HEK293 (cell line): ENCODE data around the gene EN1.

Source experiments
- CTCF ChIA-PET: fragments of 350-600 bp; formaldehyde crosslinking; extraction: SDS; loops from one replicate; lab custom pipeline; 2021; ENCODE audit warnings: antibody characterized with exemption; lab: Yijun Ruan, JAX
- POLR2A ChIA-PET: fragments of 300-600 bp; formaldehyde crosslinking; extraction: SDS; loops from one replicate; lab custom pipeline; 2020; ENCODE audit warnings: antibody characterized with exemption, inconsistent platforms; lab: Yijun Ruan, JAX
- H3K27ac ChIP-seq: fragments of 200-500 bp; sonication (Bioruptor generic); 2 replicates; pipeline ENCODE4 v1.5.1; 2014; ENCODE audit warnings: low read depth, low read length, control low read depth, inconsistent platforms; ENCODE audit errors: extremely low read depth
- H3K36me3 ChIP-seq, 2 experiments: fragments of 200-500 bp in 1 of 2; sonication (Bioruptor generic) in 1 of 2; 1 replicate in 1 of 2; 2 replicates in 1 of 2; pipeline ENCODE4 v1.5.1; 2014 to 2017; ENCODE audit warnings: inconsistent platforms in 2 of 2, low read length in 2 of 2; ENCODE audit not compliant: control insufficient read depth in 2 of 2, insufficient read depth in 1 of 2
- H3K4me1 ChIP-seq: fragments of 200-500 bp; sonication (Bioruptor generic); 2 replicates; pipeline ENCODE4 v1.5.1; 2014; ENCODE audit warnings: mild to moderate bottlenecking, low read length, inconsistent platforms; ENCODE audit not compliant: control insufficient read depth, insufficient read depth
- H3K4me3 ChIP-seq: 2 replicates; pipeline ENCODE4 v1.5.1; 2011; ENCODE audit warnings: low read depth, mild to moderate bottlenecking, control low read depth, low read length, moderate library complexity
- H3K9me3 ChIP-seq: fragments of 200-500 bp; sonication (Bioruptor generic); 2 replicates; pipeline ENCODE4 v1.5.1; 2014; ENCODE audit warnings: low read depth, low read length, inconsistent platforms; ENCODE audit not compliant: control insufficient read depth, insufficient read depth
- HOXA7 ChIP-seq: sonication (generic); formaldehyde crosslinking; IDR thresholded peaks from 2 replicates; pipeline ENCODE4 v1.8.1; 2022; ENCODE audit warnings: missing genetic modification reagents, borderline replicate concordance
- IKZF3 ChIP-seq: fragments of 450-650 bp; IDR thresholded peaks from 2 replicates; pipeline ENCODE4 v1.5.0; 2018; ENCODE audit warnings: missing biosample characterization, mild to moderate bottlenecking, missing genetic modification characterization, moderate library complexity
- KLF8 ChIP-seq: fragments of 450-650 bp; formaldehyde crosslinking; IDR thresholded peaks from 2 replicates; pipeline ENCODE4 v1.5.1; 2016; ENCODE audit warnings: missing biosample characterization, missing genetic modification characterization
- SCRT2 ChIP-seq: fragments of 450-650 bp; formaldehyde crosslinking; IDR thresholded peaks from 2 replicates; pipeline ENCODE4 v1.5.1; 2016; ENCODE audit warnings: missing biosample characterization, missing genetic modification characterization
- YY2 ChIP-seq: fragments of 450-650 bp; formaldehyde crosslinking; IDR thresholded peaks from 2 replicates; pipeline ENCODE4 v1.5.1; 2016; ENCODE audit warnings: missing biosample characterization, missing genetic modification characterization
- ZFHX2 ChIP-seq: fragments of 450-650 bp; formaldehyde crosslinking; conservative IDR thresholded peaks from 2 replicates; pipeline ENCODE4 v1.5.1; 2016; ENCODE audit warnings: missing biosample characterization, missing genetic modification characterization
- ZNF132 ChIP-seq: fragments of 450-650 bp; formaldehyde crosslinking; IDR thresholded peaks from 2 replicates; pipeline ENCODE4 v1.5.1; 2017; ENCODE audit warnings: missing biosample characterization, missing genetic modification characterization, borderline replicate concordance
- ZNF138 ChIP-seq: fragments of 450-650 bp; formaldehyde crosslinking; IDR thresholded peaks from 2 replicates; pipeline ENCODE4 v1.5.1; 2016; ENCODE audit warnings: missing biosample characterization, missing genetic modification characterization, borderline replicate concordance
- ZNF221 ChIP-seq: fragments of 450-650 bp; formaldehyde crosslinking; IDR thresholded peaks from 2 replicates; pipeline ENCODE4 v1.5.1; 2017; ENCODE audit warnings: missing biosample characterization, missing genetic modification characterization, borderline replicate concordance
- ZNF239 ChIP-seq: fragments of 450-650 bp; formaldehyde crosslinking; IDR thresholded peaks from 2 replicates; pipeline ENCODE4 v1.5.1; 2016; ENCODE audit warnings: missing biosample characterization, missing genetic modification characterization
- ZNF302 ChIP-seq: fragments of 450-650 bp; formaldehyde crosslinking; IDR thresholded peaks from 2 replicates; pipeline ENCODE4 v1.5.1; 2016; ENCODE audit warnings: missing biosample characterization, missing genetic modification characterization, low read depth
- ZNF350 ChIP-seq: fragments of 450-650 bp; formaldehyde crosslinking; IDR thresholded peaks from 2 replicates; pipeline ENCODE4 v1.5.0; 2017; ENCODE audit warnings: missing biosample characterization, mild to moderate bottlenecking, missing genetic modification characterization
- ZNF366 ChIP-seq: fragments of 450-650 bp; formaldehyde crosslinking; conservative IDR thresholded peaks from 2 replicates; pipeline ENCODE4 v1.5.1; 2016; ENCODE audit warnings: missing biosample characterization, missing genetic modification characterization
- ZNF426 ChIP-seq: fragments of 450-650 bp; formaldehyde crosslinking; IDR thresholded peaks from 2 replicates; pipeline ENCODE4 v1.5.1; 2017; ENCODE audit warnings: missing biosample characterization, missing genetic modification characterization, mild to moderate bottlenecking, inconsistent platforms, moderate library complexity
- ZNF544 ChIP-seq: fragments of 450-650 bp; formaldehyde crosslinking; IDR thresholded peaks from 2 replicates; pipeline ENCODE4 v1.5.0; 2017; ENCODE audit warnings: missing biosample characterization, missing genetic modification characterization
- ZNF548 ChIP-seq: fragments of 450-650 bp; formaldehyde crosslinking; IDR thresholded peaks from 2 replicates; pipeline ENCODE4 v1.5.1; 2016; ENCODE audit warnings: missing biosample characterization, missing genetic modification characterization
- ZNF571 ChIP-seq: fragments of 450-650 bp; formaldehyde crosslinking; IDR thresholded peaks from 2 replicates; pipeline ENCODE4 v1.5.0; 2017; ENCODE audit warnings: missing biosample characterization, missing genetic modification characterization
- ZNF585B ChIP-seq: fragments of 450-650 bp; formaldehyde crosslinking; IDR thresholded peaks from 2 replicates; pipeline ENCODE4 v1.5.1; 2016; ENCODE audit warnings: missing biosample characterization, missing genetic modification characterization
- ZNF654 ChIP-seq: fragments of 450-650 bp; formaldehyde crosslinking; IDR thresholded peaks from 2 replicates; pipeline ENCODE4 v1.5.1; 2016; ENCODE audit warnings: low read depth, missing biosample characterization, missing genetic modification characterization
- ZNF747 ChIP-seq: fragments of 450-650 bp; formaldehyde crosslinking; IDR thresholded peaks from 2 replicates; pipeline ENCODE4 v1.5.1; 2016; ENCODE audit warnings: missing biosample characterization, missing genetic modification characterization
- ZNF776 ChIP-seq: fragments of 450-650 bp; formaldehyde crosslinking; IDR thresholded peaks from 2 replicates; pipeline ENCODE4 v1.5.0; 2017; ENCODE audit warnings: missing biosample characterization, missing genetic modification characterization, borderline replicate concordance
- ZSCAN16 ChIP-seq: fragments of 450-650 bp; formaldehyde crosslinking; IDR thresholded peaks from 2 replicates; pipeline ENCODE4 v1.5.1; 2016; ENCODE audit warnings: missing biosample characterization, missing genetic modification characterization
- TF ChIP-seq, protein P1 (sequence below): fragments of 450-650 bp; formaldehyde crosslinking; IDR thresholded peaks from 2 replicates; pipeline ENCODE4 v1.5.1; 2016; ENCODE audit warnings: missing biosample characterization, missing genetic modification characterization
- TF ChIP-seq, protein P2 (sequence below): IDR thresholded peaks from 2 replicates; pipeline ENCODE4 v1.6.1; 2011; ENCODE audit warnings: mild to moderate bottlenecking, low read depth, low read length, borderline replicate concordance
- TF ChIP-seq, protein P3 (sequence below): fragments of 450-650 bp; formaldehyde crosslinking; IDR thresholded peaks from 2 replicates; pipeline ENCODE4 v1.5.1; 2016; ENCODE audit warnings: missing biosample characterization, missing genetic modification characterization

Gene EN1

DNA sequence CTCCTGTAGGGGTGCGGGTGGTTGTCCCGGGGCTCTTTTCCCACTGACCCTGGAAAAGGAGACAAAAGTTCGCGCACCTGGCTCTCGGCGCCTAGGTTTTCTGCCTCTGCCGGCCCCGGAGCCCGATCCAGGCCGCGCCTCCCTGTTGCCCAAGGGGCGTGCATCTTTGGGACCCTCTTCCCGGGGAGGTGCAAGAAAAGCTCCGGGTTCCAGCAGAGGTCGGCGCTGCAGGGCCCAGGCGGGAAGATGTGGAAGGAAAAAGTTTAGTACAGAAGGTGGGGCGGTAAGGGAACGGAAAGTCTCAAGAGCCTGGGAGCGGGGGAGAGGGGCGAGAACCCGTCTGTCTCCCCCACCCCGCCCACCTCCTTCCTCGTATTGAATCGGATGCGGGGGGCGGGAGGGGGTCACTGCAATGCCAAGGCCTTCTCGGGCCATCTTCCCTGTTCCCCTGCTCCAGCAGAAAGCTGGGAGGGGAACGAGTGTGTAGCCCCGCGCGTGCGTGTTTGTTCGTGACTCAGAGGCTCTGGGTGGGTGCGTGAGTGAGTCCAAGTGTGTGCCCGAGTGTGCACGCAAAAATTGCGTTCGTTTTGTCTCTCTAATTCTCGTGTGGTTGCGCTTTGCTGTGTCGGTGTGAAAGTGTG, 6.3 kb upstream of the EN1 start (continued):
- no peak for TF ChIP-seq ZNF138

DNA sequence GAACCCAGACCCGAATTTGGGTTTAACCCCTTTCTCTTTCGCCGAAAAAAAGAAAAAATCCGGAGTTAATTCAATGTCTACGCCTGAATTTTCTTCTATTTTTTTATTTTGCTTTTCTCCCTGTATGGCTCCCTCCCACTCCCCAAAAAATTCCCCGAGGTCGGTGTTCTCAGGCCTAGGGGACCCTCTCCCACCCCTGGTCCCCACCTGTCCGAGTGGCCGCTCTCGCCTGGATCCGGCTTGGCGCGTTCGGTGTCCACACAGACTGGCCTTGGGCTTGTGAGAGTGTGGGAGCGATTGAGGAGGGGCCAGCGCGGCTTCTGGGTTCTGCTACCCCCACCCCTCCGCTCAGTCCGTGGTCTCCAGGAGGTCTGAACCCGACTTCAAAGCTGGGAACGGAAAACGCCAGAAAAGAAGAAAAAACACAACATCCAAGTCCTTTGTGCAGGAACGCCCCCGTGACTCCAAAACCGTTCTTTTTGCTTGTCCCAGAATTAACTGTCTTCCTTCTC, 5.7 kb upstream of the EN1 start:
- Histone ChIP-seq H3K4me3 (no peak overlapping the region), H3K9me3 (no peaks in the 10 kb centered on the region), H3K27ac (no peak overlapping the region), H3K4me1 (no peaks in the 10 kb centered on the region), H3K36me3 (no peaks in the 10 kb centered on the region)
- TF ChIP-seq, protein P1, sequence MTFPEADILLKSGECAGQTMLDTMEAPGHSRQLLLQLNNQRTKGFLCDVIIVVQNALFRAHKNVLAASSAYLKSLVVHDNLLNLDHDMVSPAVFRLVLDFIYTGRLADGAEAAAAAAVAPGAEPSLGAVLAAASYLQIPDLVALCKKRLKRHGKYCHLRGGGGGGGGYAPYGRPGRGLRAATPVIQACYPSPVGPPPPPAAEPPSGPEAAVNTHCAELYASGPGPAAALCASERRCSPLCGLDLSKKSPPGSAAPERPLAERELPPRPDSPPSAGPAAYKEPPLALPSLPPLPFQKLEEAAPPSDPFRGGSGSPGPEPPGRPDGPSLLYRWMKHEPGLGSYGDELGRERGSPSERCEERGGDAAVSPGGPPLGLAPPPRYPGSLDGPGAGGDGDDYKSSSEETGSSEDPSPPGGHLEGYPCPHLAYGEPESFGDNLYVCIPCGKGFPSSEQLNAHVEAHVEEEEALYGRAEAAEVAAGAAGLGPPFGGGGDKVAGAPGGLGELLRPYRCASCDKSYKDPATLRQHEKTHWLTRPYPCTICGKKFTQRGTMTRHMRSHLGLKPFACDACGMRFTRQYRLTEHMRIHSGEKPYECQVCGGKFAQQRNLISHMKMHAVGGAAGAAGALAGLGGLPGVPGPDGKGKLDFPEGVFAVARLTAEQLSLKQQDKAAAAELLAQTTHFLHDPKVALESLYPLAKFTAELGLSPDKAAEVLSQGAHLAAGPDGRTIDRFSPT (tag by site-specific recombination), result no peak
- TF ChIP-seq, protein P2, sequence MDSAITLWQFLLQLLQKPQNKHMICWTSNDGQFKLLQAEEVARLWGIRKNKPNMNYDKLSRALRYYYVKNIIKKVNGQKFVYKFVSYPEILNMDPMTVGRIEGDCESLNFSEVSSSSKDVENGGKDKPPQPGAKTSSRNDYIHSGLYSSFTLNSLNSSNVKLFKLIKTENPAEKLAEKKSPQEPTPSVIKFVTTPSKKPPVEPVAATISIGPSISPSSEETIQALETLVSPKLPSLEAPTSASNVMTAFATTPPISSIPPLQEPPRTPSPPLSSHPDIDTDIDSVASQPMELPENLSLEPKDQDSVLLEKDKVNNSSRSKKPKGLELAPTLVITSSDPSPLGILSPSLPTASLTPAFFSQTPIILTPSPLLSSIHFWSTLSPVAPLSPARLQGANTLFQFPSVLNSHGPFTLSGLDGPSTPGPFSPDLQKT, result no peak
- TF ChIP-seq KLF8 (tag by site-specific recombination) (no peak), ZNF571 (tag by site-specific recombination) (no peak), ZNF654 (tag by site-specific recombination) (no peak), ZSCAN16 (tag by site-specific recombination) (no peak), ZNF302 (tag by site-specific recombination) (no peak), ZNF239 (tag by site-specific recombination) (no peak), ZNF544 (tag by site-specific recombination) (no peak), ZFHX2 (tag by site-specific recombination) (no peak), ZNF426 (tag by site-specific recombination) (no peak), ZNF221 (no peak)
- TF ChIP-seq, protein P3, sequence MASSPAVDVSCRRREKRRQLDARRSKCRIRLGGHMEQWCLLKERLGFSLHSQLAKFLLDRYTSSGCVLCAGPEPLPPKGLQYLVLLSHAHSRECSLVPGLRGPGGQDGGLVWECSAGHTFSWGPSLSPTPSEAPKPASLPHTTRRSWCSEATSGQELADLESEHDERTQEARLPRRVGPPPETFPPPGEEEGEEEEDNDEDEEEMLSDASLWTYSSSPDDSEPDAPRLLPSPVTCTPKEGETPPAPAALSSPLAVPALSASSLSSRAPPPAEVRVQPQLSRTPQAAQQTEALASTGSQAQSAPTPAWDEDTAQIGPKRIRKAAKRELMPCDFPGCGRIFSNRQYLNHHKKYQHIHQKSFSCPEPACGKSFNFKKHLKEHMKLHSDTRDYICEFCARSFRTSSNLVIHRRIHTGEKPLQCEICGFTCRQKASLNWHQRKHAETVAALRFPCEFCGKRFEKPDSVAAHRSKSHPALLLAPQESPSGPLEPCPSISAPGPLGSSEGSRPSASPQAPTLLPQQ, result no peak
- ChIA-PET POLR2A (no interaction called here), CTCF (no interaction called here)

DNA sequence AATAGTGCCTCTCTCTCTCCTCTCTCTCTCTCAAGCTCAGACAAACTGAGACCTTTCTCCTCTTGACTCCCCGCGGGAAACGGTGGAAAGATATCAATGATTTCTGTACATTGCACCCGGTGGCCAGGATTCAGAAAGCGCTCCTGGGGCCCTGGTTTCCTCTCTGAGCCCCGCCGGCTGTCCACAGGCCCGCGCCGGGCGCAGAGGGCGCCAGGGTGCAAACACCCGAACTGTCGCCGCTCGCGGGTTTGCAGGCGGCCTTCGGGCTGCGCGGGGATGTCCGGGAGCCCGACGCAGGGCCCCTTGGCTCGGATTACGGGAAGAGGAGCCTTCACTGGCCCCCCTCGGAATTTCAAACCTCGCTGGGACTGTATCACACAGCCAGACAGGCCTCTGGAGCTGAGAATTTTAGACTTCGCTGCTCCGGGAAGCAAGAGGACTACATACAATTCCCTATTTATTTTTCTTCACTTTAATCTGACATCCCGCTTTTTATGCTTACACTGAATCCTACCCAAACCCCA, 5.2 kb upstream of the EN1 start:
- ChIA-PET CTCF (interaction anchor here (0.6 kb wide), 1 partner anchor 240 kb away, joined by 3 read pairs; no protein-coding TSS in a partner anchor), POLR2A (no interaction called here)
- no peak overlapping the region for H3K27ac ChIP-seq
- no peaks in the 10 kb centered on the region for H3K36me3 ChIP-seq
- TF ChIP-seq ZNF585B (no peak), YY2 (tag by site-specific recombination) (no peak), ZNF776 (tag by site-specific recombination) (no peak), ZNF747 (tag by site-specific recombination) (no peak), SCRT2 (tag by site-specific recombination) (no peak), ZNF302 (tag by site-specific recombination) (no peak), IKZF3 (tag by site-specific recombination) (no peak), ZNF132 (tag by site-specific recombination) (no peak), HOXA7 (no peak), ZNF548 (tag by site-specific recombination) (no peak), ZNF366 (no peak), ZNF350 (no peak)
- H3K9me3 ChIP-seq, result no peaks in the 10 kb centered on the region
- H3K4me1 ChIP-seq, result no peaks in the 10 kb centered on the region
- no peak overlapping the region for H3K4me3 ChIP-seq
